ENCODE data around the gene FLT3.

Gene FLT3

GRCh38 chr13:27960362-27961226 is 139.8 kb downstream of the FLT3 start:
- no peak for DNase-seq (ENCODE audit: low read depth in 2 of 2)

GRCh38 chr13:27959976-27960361 is 140.4 kb downstream of the FLT3 start:
- DNase-seq (ENCODE audit: low read depth in 2 of 2), result no peak

GRCh38 chr13:27956576-27957300 is 143.6 kb downstream of the FLT3 start:
- no peak for DNase-seq (ENCODE audit: low read depth in 2 of 2)

GRCh38 chr13:27955014-27955591 is 145.3 kb downstream of the FLT3 start:
- no peak for DNase-seq (ENCODE audit: low read depth in 2 of 2)

- no peak for DNase-seq (ENCODE audit: low read depth in 2 of 2)
Observed at GRCh38 chr13:27954406-27954851, 145.9 kb downstream of the FLT3 start.

GRCh38 chr13:27953676-27954405 is 146.5 kb downstream of the FLT3 start:
- DNase-seq (ENCODE audit: low read depth in 2 of 2), result peak in 1 of 2 donors; percentile 32
